GM19099 (cell line): ENCODE results near the gene ST3GAL3.

Source experiments
- POLR2A ChIP-seq: IDR thresholded peaks from 3 replicates; pipeline ENCODE4 v1.6.1; 2011; ENCODE audit warnings: low read depth; ENCODE audit not compliant: insufficient read length; ENCODE audit errors: extremely low read depth

The ST3GAL3 gene

DNA sequence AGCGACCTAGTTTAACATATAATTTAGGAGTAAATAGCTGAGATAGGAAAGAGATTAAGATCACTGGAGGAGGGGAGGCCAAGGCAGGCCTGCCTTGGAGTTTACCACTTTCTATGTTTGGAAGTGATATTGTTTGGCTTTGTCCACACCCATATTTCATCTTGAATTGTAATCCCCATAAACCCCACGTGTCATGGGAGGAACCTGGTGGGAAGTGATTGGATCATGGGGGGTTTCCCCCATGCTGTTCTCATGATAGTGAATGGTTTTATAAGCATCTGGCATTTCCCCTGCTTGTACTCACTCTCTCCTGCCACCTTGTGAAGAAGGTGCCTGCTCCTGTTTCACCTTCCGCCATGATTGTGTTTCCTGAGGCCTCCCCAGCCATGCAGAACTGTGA, 168.0 kb downstream of the ST3GAL3 start:
- TF ChIP-seq POLR2A: no peak

- no peak for TF ChIP-seq POLR2A
Observed at GRCh38 chr1:43877101-43877500, 169.8 kb downstream of the ST3GAL3 start.

- no peak for TF ChIP-seq POLR2A
Observed at GRCh38 chr1:43878440-43878839, 171.1 kb downstream of the ST3GAL3 start.

GRCh38 chr1:43878854-43879253, 171.5 kb downstream of the ST3GAL3 start:
- no peak for TF ChIP-seq POLR2A

DNA sequence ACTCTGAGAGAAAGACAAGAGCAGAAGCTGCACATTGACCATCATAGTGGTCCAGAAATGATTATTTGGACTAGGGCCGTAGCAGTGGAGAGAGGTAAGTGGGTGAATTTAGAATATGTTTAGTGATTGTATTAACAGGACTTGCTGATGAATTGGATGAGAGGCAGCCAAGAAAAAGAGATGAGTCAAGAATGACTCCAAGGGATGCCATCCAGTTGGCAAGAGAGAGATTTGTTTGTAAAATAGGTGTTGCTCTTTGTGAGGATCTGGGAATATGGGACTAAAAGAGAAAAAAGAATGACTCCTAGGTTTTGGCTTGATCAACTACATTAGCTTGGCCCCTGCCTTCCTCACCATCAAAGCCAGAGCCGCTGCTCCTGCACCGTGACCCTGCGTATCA, 172.1 kb downstream of the ST3GAL3 start:
- TF ChIP-seq POLR2A: no peak

GRCh38 chr1:43879996-43880395, 172.7 kb downstream of the ST3GAL3 start:
- no peak for TF ChIP-seq POLR2A

DNA sequence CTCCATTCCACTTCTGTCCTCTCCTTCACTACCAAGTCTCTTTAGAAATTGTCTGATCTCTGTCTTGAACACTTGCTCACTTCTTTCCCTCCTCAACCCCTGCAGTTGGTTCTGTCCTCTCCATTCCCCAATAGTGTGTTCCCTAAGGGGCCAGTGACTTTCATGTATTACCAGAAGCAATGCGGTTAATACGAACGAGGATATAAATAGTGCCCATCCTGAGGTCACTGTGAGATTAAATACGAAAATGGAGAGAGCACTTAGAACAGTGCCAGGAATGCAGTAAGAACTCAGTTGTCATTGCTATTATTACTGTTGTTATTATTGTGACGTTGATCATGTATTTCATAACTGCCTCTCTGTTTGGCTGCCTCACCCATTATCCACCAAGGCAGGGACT, 173.3 kb downstream of the ST3GAL3 start:
- TF ChIP-seq POLR2A: no peak

DNA sequence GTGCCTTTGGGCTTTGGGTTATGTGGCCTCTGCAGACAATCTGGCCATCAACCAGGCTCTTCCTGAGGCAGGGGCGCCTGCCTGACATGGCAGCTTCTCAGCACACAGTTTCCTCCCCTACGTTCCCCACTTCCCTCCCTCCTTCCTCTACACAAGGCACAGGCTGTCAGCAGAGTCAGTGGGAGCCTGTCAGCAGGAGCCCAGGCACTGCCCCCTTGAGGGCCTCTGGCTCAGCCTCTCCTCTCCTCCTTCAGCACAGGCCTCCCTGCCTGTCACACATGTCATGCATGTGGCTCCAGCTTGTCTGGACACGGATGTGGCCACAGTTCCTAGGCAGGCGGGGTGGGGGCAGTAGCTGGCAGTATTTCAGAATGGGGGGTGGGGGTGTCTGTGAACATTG, 174.1 kb downstream of the ST3GAL3 start:
- no peak for TF ChIP-seq POLR2A

- no peak for TF ChIP-seq POLR2A
Observed at GRCh38 chr1:43882763-43883162, 175.4 kb downstream of the ST3GAL3 start.

- no peak for TF ChIP-seq POLR2A
Observed at GRCh38 chr1:43883321-43883720, 176.0 kb downstream of the ST3GAL3 start.

- no peak for TF ChIP-seq POLR2A
Observed at GRCh38 chr1:43885279-43885801, 178.0 kb downstream of the ST3GAL3 start.

GRCh38 chr1:43887748-43888147, 180.4 kb downstream of the ST3GAL3 start:
- TF ChIP-seq POLR2A: no peak

- TF ChIP-seq POLR2A: no peak
Observed at GRCh38 chr1:43890815-43891214, 183.5 kb downstream of the ST3GAL3 start.

DNA sequence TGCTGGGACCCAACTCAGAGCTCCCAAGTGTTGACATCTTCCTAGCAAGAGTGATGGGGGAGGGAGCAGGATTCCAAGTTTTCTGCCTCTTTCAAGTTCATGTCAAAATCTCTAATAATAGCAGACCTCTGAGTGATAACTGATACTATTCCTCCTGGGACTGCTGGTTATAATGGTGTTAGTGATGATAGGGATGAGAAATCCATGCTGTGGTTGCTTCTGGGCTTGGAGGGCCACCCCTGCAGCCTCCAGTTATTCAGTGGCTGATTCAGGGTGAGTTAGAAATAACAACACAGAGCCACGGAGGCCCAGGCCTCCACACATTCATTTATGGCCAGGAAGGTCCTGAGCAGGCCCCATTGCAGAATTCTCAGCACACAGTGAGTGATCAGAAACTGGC, 185.7 kb downstream of the ST3GAL3 start:
- TF ChIP-seq POLR2A: no peak

GRCh38 chr1:43898981-43899380, 191.6 kb downstream of the ST3GAL3 start:
- no peak for TF ChIP-seq POLR2A

GRCh38 chr1:43900386-43900785, 193.1 kb downstream of the ST3GAL3 start:
- no peak for TF ChIP-seq POLR2A

DNA sequence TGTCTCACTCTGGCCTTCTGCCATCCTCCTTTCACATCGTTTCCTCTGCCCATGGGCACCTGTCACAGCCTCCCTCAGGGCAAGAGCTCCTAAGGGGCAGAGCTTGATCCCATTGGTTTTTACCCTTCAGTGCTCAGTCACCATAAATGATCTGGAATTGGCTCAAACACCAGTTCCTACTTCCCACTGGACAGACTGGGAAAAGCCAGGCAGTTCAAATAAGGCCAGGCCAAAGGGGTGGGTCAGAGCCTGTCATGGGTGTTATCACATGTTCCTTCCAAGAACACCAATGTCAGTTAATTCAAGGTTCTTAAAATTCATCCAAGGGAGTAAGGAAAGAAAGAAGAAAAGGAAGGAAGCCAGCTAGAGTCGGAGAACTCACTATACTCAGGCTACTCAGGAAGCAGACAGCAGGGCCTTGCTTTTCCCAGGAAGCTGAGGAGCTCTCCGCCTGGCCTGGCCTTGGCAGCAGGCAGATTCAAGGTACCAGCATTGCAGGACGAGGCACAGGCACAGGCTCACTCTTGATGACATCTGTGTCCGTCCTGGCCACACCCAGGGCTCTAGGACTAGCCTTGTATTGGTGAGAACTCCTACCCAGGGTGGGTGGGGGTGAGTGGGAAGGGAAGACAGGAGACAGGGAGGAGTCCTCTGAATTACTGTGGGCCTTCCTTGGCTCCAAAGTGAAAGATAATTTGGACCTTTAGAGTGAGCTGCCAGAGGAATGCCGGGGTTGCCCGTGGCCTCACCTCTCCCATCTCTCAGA, 194.0 kb downstream of the ST3GAL3 start:
- TF ChIP-seq POLR2A: no peak
